HCT116 (cell line): Measurements from ENCODE around the gene HOMER1. TPM values are rescaled to one million over a fixed set of nuclear protein-coding genes. Genes with fewer than 3 reads are reported as not detected.

Source experiments
- ATAC-seq: fragments of 200-7000 bp; cut with Tn5 transposase; 2 replicates; pipeline ENCODE4 v1.9.1; 2020; ENCODE audit warnings: mild to moderate bottlenecking, moderate library complexity
- Bru-seq: library from RNA; stranded (reverse); fragments of 400-500 nt; gene quantifications from one replicate; lab custom pipeline; 2021; lab: Mats Ljungman, UMichigan
- BruChase-seq, 2 experiments: library from RNA; stranded (reverse); fragments of 400-500 nt; gene quantifications; one replicate each; lab custom pipeline; 2021; lab: Mats Ljungman, UMichigan
- BruUV-seq: library from RNA; stranded (reverse); fragments of 400-500 nt; replicated peaks from 2 replicates; lab custom pipeline; 2021; lab: Mats Ljungman, UMichigan
- CTCF ChIA-PET: fragments of 300-600 bp; sonication (Branson Sonifier 250); formaldehyde crosslinking; loops from one replicate; lab custom pipeline; 2021; ENCODE audit warnings: antibody characterized with exemption; lab: Charles Lee
- POLR2A ChIA-PET: fragments of 300-600, 350-600 bp; sonication (Branson Sonifier 250); formaldehyde crosslinking; loops from one replicate; lab custom pipeline; 2021; ENCODE audit warnings: antibody characterized with exemption; lab: Charles Lee
- RAD21 ChIA-PET, 2 experiments: fragments of 300-600 bp; sonication (Branson Sonifier 250); formaldehyde crosslinking; loops; one replicate each; lab custom pipeline; 2023; ENCODE audit warnings: low total read pairs in 2 of 2; ENCODE audit not compliant: uncharacterized antibody in 2 of 2, unreplicated experiment in 2 of 2, low non-redundant PET in 1 of 2; lab: Charles Lee
- DNase-seq: peaks from one replicate; pipeline ENCODE4 v3.0.0-alpha.2; 2010; ENCODE audit warnings: low read depth, low spot score
- H2AFZ ChIP-seq: fragments of 200-600 bp; shearing (Covaris generic), sonication (generic); 2 replicates; pipeline ENCODE4 v1.6.1; 2017; ENCODE audit warnings: low read depth, mixed run types, mixed read lengths, antibody characterized with exemption, low read length; ENCODE audit not compliant: poor library complexity, severe bottlenecking
- H3K27ac ChIP-seq: 2 replicates; pipeline ENCODE4 v1.5.1; 2012; ENCODE audit warnings: low read depth, low read length
- H3K27me3 ChIP-seq: fragments of 200-600 bp; sonication (generic); 2 replicates; pipeline ENCODE4 v1.6.1; 2016; ENCODE audit warnings: mixed run types, low read length, mixed read lengths; ENCODE audit not compliant: insufficient read depth
- H3K36me3 ChIP-seq, 2 experiments: fragments of 200-500 bp in 1 of 2; fragments of 200-600 bp in 1 of 2; sonication (Bioruptor generic) in 1 of 2; sonication (generic) in 1 of 2; 2 replicates each; pipeline versions ENCODE4 v1.5.1 to v1.6.1; 2014 to 2016; ENCODE audit warnings: low read length in 2 of 2, inconsistent platforms in 1 of 2, mixed read lengths in 1 of 2, mixed run types in 1 of 2; ENCODE audit not compliant: insufficient read depth in 2 of 2, control insufficient read depth in 1 of 2
- H3K4me1 ChIP-seq, 2 experiments: fragments of 200-600 bp in 1 of 2; sonication (generic) in 1 of 2; 2 replicates each; pipeline versions ENCODE4 v1.5.1 to v1.6.1; 2012 to 2017; ENCODE audit warnings: low read length in 2 of 2, inconsistent platforms in 1 of 2, mild to moderate bottlenecking in 1 of 2, mixed read lengths in 1 of 2, mixed run types in 1 of 2, moderate library complexity in 1 of 2; ENCODE audit not compliant: insufficient read depth in 2 of 2, control insufficient read depth in 1 of 2
- H3K4me2 ChIP-seq: fragments of 200-600 bp; sonication (generic); 2 replicates; pipeline ENCODE4 v1.6.1; 2017; ENCODE audit warnings: mixed run types, low read length, mixed read lengths
- H3K4me3 ChIP-seq, 2 experiments: fragments of 200-600 bp in 1 of 2; sonication (generic) in 1 of 2; replicated peaks in 1 of 2; 2 replicates each; pipeline ENCODE4 v1.5.1; 2011 to 2016; ENCODE audit warnings: low read length in 2 of 2, control low read depth in 1 of 2, low read depth in 1 of 2, mild to moderate bottlenecking in 1 of 2, mixed read lengths in 1 of 2, mixed run types in 1 of 2
- H3K79me2 ChIP-seq: fragments of 200-600 bp; sonication (generic); 2 replicates; pipeline ENCODE4 v1.6.1; 2017; ENCODE audit warnings: mild to moderate bottlenecking, mixed run types, low read length, moderate library complexity, mixed read lengths; ENCODE audit not compliant: insufficient read depth
- H3K9ac ChIP-seq: fragments of 200-600 bp; sonication (generic); 2 replicates; pipeline ENCODE4 v1.6.1; 2016; ENCODE audit warnings: low read length, mixed read lengths
- H3K9me2 ChIP-seq: fragments of 200-600 bp; sonication (generic), shearing (Covaris generic); 2 replicates; pipeline ENCODE4 v1.6.1; 2017; ENCODE audit warnings: mixed run types, mild to moderate bottlenecking, moderate library complexity; ENCODE audit not compliant: insufficient read depth
- H3K9me3 ChIP-seq, 2 experiments: fragments of 200-500 bp in 1 of 2; fragments of 200-600 bp in 1 of 2; sonication (Bioruptor generic) in 1 of 2; sonication (generic) in 1 of 2; 2 replicates each; pipeline ENCODE4 v1.6.1; 2014 to 2017; ENCODE audit warnings: low read length in 2 of 2, mixed read lengths in 2 of 2, inconsistent platforms in 1 of 2, low read depth in 1 of 2, mild to moderate bottlenecking in 1 of 2, mixed run types in 1 of 2, moderate library complexity in 1 of 2; ENCODE audit not compliant: control insufficient read depth in 1 of 2, insufficient read depth in 1 of 2
- H4K20me1 ChIP-seq: fragments of 200-600 bp; sonication (generic), shearing (Covaris generic); 2 replicates; pipeline ENCODE4 v1.6.1; 2017; ENCODE audit warnings: mixed run types, mild to moderate bottlenecking, moderate library complexity; ENCODE audit not compliant: insufficient read depth
- ELF1 ChIP-seq: IDR thresholded peaks from 2 replicates; pipeline ENCODE4 v1.6.1; 2012; ENCODE audit warnings: low read depth, borderline replicate concordance
- MAX ChIP-seq: IDR thresholded peaks from 2 replicates; pipeline ENCODE4 v1.6.1; 2012
- TCF7L2 ChIP-seq: IDR thresholded peaks from 2 replicates; pipeline ENCODE4 v1.7.0; 2011; ENCODE audit warnings: borderline replicate concordance, inconsistent platforms; ENCODE audit not compliant: insufficient read depth, insufficient read length; ENCODE audit errors: extremely low read depth
- ZBTB33 ChIP-seq: IDR thresholded peaks from 2 replicates; pipeline ENCODE4 v1.6.1; 2011; ENCODE audit warnings: mild to moderate bottlenecking, low read length, moderate library complexity; ENCODE audit not compliant: insufficient replicate concordance; ENCODE audit errors: extremely low read depth
- ZFX ChIP-seq: fragments of 450-650 bp; IDR thresholded peaks from 2 replicates; pipeline ENCODE4 v1.6.1; 2017
- intact Hi-C: fragments of 100-400 bp; cut with micrococcal nuclease; formaldehyde crosslinking; loops from 2 replicates; pipeline ENCODE4 v1.10.0; 2022
- long read RNA-seq: library from polyadenylated mRNA; unstranded; transcript quantifications from one replicate; pipeline ENCODE4 v2.0.0, GENCODE V29; 2021; ENCODE audit not compliant: unreplicated experiment
- polyA plus RNA-seq: library from polyadenylated mRNA; unstranded; fragments of >200 nt; gene quantifications from 2 replicates; pipeline ENCODE4 v1.2.1, GENCODE V29; 2012; ENCODE audit warnings: missing spikeins
- total RNA-seq: library from RNA; stranded (reverse); gene quantifications from one replicate; pipeline ENCODE4 v1.2.1, GENCODE V29; 2021; ENCODE audit not compliant: unreplicated experiment

HOMER1 gene
- 21.4 TPM for total RNA-seq
- polyA plus RNA-seq = 4.7 and 7.9 TPM in 2 replicates
- Bru-seq, nascent RNA = percentile 78 among the genes with signal in this experiment
- BruChase-seq, experiment 1, labeled RNA remaining after a 6-hour chase = percentile 72 among the genes with signal in this experiment
- BruChase-seq, experiment 2, labeled RNA remaining after a 2-hour chase = percentile 67 among the genes with signal in this experiment
- long read RNA-seq, full-length matches to known transcripts = 53 of 65 reads
- long read RNA-seq, partial matches to known transcripts = 6 of 65 reads
- long read RNA-seq, other reads (novel, unspliced or antisense) = 6 of 65 reads

- RAD21 ChIA-PET = no interaction called here
Measured at GRCh38 chr5:79513704-79514390, at the start of gene HOMER1. TSS of gene HOMER1 (minus strand) at chr5:79514134. CDS start at chr5:79512774, 1,360 bp downstream.

More at GRCh38 chr5:79513704-79514390, at the start of gene HOMER1:
- Histone ChIP-seq H3K9me2 (no peaks in the 10 kb centered on the region), H3K27ac (peak within 1 kb of the TSS; percentile 94), H3K79me2 (peaks cover 39% of the 10 kb centered on the region), H3K36me3 (no peaks in the 10 kb centered on the region), H4K20me1 (no peaks in the 10 kb centered on the region), H3K9ac (peak within 1 kb of the TSS; percentile 69), H3K27me3 (no peaks in the 10 kb centered on the region), H2AFZ (peak within 1 kb of the TSS; percentile 83), H3K4me1 (peaks cover 12 to 25% of the 10 kb centered on the region in 2 experiments), H3K4me2 (peak within 1 kb of the TSS; percentile 86), H3K4me3 (peak within 1 kb of the TSS; percentile 53 to 69), H3K9me3 (no peaks in the 10 kb centered on the region)
- peak; percentile 41 for DNase-seq
- peak; percentile 88 for ATAC-seq
- no TSS peak for BruUV-seq
- CTCF ChIA-PET = interaction anchor here (0.8 kb wide), 1 partner anchor 578 kb away, joined by 3 read pairs; no protein-coding TSS in a partner anchor
- POLR2A ChIA-PET = interaction anchor here (0.7 to 1.3 kb wide), 5 partner anchors 8 to 93 kb away, joined by 3 to 6 read pairs (median 3); no protein-coding TSS in a partner anchor
- intact Hi-C loops = loop anchor here (10.0 kb wide), 1 partner anchor 59 kb away; no protein-coding TSS in a partner anchor
- TF ChIP-seq MAX (peak; percentile 83), ELF1 (no peak), ZFX (peak; percentile 58; the same call in 1 of the 2 replicates), TCF7L2 (peak; percentile 40), ZBTB33 (peak; percentile 6)
- TF ChIP-seq, all 23 proteins: peak for 4
